GM19397 (cell line): ENCODE results near the gene MORC3.
"Not testable (repeated sequence)": the region's sequence is repeated elsewhere in the genome, so short reads cannot be mapped to it uniquely, and the experiment has no call there.

Experiments used
- ATAC-seq: cut with Tn5 transposase; IDR thresholded peaks from one replicate; pipeline ENCODE4 v1.9.1; 2021; ENCODE audit warnings: mild to moderate bottlenecking, moderate library complexity; ENCODE audit not compliant: unreplicated experiment

MORC3 gene

DNA sequence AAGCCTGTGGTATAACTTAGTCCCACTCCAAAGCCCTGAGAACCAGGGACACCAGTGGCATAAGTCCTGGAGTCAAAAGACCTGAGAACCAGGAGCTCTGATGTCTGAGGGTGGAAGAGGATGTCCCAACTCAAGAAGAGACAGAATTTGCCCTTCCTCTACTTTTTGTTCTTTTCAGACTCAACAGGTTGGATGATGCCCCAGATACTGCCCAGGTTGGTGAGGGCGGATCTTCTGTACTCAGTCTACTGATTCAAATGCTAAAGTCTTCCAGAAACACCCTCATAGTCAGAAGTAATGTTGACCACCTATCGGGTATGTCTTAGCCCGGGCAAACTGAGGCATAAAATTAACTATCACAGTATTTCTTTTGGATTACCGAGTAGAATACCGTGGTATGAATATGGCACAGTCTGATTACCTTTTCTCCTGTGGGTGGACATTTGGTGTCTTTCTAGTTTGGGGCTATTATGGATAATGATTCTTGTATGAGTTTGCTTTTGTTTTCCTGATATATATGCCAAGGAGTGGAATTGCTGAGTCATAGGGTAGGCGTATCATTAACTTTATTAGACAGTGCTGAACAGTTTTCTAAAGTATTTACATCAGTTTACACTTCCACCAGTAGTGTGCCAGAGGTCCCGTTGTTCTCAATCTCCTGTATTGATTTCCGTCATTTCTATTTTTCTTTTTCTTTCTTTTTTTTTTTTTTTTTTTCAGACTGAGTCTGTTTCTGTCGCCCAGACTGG lies 62.0 kb downstream of the MORC3 start:
- ATAC-seq, result no peak

DNA sequence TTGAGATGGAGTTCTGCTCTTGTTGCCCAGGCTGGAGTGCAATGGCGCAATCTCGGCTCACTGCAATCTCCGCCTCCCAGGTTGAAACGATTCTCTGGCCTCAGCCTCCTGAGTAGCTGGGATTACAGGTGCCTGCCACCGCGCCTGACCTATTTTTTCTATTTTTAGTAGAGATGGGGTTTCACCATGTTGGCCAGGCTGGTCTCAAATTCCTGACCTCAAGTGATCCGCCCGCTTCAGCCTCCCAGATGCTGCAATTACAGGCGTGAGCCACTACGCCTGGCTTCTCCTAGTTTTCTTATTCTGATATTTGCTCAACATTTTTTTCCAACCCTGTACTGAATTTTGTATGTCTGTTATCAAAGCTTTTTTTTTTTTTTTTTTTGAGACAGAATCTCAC lies 62.7 kb downstream of the MORC3 start:
- ATAC-seq, result not testable (repeated sequence)

DNA sequence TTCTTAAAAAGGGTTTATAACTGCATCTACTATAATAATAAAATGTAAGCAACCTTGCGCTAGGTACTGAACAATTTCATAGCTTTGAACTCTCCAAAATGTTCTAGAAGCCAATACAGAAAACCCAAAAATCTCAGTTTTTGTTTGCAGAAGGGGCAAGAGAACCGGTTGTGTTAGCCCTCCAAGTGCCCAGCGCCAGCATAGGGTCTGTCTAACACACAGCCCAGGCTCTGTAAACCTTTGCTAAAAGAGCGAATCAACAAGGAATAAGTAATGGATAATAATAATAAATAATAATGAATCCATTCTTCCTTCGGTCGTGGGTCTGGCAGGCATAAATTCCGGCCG lies 64.9 kb downstream of the MORC3 start:
- no peak for ATAC-seq

DNA sequence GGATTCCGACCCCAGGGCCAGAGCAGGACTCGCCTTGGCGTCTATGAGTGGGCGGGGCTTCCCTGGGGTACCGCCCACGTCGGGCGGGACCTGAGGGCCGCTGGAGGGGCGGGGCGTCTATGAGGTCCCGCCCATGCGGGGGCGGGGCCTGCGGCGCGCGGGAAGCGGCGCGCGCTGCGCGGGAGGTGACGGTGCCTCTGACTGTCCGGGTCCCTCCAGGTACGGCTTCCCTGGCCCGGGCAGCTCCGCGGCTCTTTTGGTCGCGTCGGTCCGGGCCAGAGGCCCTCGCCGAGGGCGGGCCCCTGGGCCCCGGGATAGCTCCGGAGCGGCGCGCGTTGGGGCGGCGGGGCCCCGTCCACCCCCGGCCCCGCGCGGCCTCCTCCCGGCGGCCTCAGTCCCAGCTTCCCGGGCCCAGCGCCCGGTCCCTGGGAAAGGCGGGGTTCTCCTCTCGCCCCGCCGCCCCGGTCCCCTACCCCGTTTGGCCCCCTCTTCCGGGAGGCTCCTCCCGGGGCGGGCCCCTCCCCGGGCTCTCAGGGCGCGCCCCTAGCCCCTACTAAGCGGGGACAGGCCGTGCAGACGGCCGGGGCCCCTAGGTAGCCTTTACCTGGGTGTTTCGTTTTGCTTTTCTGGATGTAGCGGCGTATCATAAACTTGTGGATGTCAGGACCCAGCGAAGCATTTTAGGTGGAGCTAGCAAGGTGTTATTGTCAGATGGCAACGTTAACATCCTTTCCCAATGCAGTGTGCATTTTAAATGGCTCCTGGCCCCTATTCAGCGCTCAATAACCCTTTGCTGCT lies 65.4 kb downstream of the MORC3 start, which contains the start of gene CHAF1B:
Gene CHAF1B (plus strand): TSS at position 160 of the 798 bp plus-strand sequence. CDS start 745 bp downstream, outside the sequence.
- ATAC-seq, result peak; percentile 85

DNA sequence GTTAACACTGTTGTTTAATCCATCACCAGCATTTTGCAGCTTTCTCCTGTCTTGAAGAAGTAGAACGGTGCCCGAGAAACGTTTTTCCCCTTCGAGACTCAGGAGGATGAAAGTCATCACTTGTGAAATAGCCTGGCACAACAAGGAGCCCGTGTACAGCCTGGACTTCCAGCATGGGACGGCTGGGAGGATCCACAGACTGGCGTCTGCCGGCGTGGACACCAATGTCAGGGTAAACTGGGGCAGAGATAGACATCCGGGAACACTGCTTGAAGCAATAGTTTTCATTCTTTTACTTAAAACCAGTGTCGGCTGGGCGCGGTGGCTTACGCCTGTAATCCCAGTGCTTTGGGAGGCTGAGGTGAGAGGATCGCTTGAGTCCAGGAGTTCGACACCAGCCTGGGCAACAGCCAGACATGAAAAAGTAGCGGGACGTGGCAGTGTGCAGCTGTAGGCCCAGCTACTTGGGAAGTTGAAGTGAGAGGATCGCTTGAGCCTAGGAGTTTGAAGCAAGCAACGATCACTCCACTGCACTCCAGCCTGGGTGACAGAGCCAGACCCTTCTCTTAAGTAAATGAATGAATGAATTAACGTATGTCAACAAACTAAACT lies 66.1 kb downstream of the MORC3 start:
- ATAC-seq, result no peak

DNA sequence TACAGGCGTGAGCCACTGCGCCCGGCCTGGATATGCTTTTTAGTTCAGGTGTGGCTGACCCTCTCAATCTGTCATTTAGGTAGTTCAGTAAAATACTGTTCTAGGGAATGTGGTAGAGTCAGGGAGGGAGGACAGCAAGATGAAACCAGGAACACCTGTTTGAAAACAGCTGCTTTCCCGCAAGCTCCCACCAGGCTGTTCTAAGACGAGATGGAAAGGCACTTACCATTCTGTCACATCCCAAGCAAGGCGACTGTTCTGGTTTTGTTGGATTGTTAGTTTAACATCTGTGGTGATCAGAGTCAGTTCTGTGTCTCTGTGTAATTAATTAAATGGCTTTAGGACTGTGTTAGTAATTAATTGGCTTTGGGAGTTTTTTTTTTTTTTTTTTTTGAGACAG lies 68.1 kb downstream of the MORC3 start:
- ATAC-seq, result no peak

DNA sequence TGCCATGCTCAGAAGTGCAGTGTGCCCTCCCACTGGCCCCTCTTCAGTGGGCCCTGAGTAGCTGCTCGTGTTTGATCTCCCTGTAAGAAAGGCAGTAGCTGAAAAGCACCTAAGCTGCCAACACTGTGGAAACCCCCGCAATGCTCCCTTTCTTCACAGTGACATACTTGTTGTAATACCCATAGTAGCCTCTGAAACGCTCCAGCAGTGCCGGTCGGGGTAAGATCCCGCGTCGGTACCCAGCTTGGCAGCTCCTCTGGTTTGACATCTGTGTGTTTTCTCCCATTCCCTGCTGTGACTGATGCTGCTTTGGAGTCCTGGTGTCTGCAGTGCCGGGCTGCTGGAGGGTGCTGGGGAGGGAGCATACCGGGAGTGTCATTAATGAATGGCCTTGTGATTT lies 68.8 kb downstream of the MORC3 start:
- no peak for ATAC-seq

DNA sequence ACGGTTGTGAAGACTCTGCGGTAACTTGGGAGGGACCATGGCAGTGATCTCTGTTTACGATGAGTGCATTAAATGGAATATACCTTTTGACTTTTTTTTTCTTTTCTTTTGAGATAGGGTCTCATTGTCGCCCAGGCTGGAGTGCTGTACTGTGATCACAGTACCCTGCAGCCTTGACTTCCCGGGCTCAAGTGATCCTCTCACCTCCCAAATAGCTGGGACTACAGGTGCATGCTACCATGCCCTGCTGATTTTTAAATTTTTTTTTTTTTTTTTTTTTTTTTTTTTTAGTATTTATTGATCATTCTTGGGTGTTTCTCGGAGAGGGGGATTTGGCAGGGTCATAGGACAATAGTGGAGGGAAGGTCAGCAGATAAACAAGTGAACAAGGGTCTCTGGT lies 71.7 kb downstream of the MORC3 start:
- ATAC-seq, result not testable (repeated sequence)

DNA sequence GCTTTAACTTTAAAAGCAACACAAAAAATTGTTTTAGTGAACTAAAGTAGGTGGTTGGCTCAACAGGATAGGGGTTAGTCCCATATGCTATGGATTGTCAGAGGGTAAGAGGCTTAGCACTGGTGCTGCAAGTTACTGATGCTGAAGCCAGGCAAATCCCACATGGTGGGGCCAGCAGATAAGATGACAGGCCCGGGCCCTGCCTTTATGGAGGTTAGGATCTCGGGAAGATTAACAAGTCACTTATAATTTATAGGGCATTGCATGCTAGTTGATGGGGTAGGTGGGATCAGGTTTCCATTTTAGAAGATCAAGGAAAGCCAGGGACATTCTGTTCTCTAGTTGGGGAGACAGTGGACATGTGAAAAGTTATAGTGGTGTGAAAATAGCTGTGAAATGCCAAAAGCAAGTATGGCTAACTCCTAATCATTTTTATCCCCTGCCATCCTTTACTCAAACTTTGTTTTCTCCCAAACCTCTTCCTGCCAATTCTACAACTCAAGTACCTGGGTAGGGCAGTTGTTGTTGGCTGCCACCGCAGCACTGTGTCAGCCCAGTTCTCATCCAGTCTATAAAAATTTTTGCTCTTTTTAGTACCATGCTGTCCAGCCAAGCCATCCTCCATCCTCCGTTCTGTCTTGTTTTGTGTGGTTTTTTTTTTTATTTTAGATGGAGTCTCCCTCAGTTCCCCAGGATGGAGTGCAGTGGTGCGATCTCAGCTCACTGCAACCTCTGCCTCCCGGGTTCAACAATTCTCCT lies 75.5 kb downstream of the MORC3 start:
- no peak for ATAC-seq

DNA sequence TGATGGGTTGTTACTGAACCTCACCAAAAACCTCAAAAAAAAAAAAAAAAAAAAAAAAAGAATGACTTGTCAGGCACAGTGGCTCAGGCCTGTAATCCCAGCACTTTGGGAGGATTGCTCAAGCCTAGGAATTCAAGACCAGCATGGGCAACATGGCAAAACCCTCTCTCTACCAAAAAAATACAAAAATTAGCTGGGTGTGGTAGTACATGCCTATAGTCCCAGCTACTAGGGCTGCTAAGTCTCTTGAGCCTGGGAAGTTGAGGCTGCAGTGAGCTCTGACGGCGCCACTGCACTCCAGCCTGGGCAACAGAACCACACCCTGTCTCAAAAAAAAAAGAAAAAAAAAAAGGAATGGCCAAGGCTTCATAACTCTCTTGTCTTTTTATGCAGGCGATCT lies 76.3 kb downstream of the MORC3 start:
- ATAC-seq, result no peak

DNA sequence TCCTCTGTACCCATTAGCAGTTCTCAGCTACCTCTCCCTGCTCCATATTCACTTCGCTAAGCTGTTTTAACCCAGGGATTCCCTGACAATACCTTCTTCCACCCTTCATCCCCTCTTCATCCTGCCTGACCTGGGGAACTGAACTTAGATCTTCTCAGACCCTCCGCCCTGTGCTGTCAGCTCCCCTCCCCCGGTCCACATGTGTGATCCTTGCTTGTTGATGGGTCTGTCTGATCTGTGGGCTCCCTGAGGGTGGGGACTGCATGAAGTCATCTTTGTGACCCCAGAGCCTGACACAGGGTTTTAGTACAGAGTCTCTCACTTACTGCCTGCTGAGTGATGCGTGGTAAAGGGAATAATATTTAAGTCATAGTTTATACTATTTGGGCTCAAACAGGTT lies 77.0 kb downstream of the MORC3 start:
- no peak for ATAC-seq

DNA sequence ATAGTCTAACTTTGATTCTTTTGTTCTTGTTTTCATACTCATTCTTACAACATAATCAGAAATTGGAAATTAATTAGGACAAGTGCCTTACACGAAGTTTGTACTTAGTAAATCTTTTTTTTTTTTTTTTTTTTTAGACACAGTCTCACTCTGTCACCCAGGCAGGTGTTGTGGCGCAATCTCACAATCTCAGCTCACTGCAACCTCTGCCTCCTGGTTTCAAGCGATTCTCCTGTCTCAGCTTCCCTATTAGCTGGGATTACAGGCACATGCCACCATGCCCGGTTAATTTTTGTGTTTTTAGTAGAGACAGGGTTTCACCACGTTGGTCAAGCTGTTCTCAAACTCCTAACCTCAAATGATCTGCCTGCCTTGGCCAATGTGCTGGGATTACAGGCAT lies 77.6 kb downstream of the MORC3 start:
- ATAC-seq, result no peak

DNA sequence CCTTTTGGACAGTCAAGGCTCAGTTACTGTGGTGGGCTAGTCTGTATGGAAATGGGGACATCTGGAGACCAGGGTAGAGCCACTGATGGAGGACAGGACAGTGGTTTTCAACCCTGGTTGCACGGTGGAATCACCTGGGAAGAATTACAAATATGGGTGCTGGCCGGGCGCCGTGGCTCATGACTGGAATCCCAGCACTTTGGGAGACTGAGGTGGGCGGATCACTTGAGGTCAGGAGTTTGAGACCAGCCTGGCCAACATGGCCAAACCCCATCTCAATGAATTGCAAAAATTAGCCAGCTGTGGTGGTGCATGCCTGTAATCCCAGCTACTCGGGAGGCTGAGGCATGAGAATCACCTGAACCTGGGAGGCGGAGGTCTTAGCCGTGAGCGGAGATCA lies 79.7 kb downstream of the MORC3 start:
- ATAC-seq, result not testable (repeated sequence)

DNA sequence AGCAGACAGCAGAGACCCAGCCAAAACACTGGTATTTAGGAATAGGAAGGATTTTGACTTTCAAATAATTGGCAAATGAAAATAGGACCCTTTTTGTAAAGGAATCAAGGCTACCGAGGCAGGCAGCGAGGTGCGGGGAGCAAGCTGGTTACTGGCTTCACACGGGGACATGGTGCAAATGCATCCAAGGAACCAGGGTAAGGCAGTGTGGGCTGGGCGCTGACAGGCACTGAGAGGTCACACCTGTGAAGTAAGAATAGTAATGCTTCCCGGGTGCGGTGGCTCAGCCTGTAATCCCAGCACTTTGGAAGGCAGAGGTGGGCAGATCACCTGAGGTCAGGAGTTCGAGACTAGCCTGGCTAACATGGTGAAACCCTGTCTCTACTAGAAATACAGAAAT lies 80.7 kb downstream of the MORC3 start:
- no peak for ATAC-seq

DNA sequence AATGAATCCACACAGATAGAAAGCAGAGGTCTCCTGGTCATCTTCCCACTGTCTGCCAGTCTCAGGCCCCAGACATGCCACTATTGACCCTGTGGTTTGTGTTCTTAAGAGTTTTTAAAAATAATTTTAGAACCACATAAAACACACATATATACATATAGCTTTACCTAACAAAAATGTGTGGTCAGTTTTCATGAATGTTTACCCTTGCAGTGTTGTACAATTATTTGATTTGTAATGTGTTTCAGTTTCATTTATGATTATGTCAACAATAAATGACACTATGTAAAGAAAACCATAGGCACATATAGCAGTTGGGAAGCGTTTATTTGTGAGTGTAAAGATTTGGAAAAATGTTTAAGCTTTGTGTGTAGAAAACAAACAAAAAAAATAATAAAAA lies 82.3 kb downstream of the MORC3 start:
- ATAC-seq, result no peak

DNA sequence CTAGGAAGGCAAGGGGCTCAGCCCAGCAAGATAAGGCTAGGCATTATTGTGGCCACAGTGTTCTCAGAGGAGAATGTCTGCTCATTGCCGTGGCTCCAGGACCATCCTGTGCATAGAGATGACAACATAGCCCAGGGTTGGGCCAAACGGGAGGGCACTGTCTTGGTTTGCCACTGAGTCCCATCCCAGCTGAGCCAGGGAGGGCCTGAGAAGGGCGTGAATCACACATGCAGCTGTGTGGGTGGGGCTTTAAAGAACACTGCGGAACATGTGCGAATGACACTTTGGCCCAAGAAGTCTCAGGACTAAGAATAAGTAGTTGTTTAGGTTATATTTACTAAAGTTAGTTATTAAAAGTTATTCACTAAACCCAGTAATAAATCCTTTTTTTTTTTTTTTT lies 83.7 kb downstream of the MORC3 start:
- ATAC-seq, result no peak

DNA sequence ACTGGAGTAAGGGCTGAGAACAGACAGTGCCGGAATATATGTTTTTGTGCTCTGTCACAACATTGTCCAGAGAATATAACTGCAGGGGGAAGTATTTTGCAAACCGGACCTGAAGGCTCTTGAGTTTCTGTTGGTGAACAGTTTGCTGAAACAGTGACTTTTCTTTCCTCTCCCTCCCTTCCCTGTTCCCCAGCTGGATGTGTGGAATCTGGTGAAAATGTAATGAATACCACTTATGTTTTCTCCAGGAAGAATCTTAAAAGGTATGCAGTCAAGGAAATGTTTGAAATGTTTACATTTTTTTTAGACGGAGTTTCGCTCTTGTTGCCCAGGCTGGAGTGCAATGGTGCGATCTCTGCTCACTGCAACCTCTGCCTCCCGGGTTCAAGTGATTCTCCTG lies 88.6 kb downstream of the MORC3 start:
- no peak for ATAC-seq

DNA sequence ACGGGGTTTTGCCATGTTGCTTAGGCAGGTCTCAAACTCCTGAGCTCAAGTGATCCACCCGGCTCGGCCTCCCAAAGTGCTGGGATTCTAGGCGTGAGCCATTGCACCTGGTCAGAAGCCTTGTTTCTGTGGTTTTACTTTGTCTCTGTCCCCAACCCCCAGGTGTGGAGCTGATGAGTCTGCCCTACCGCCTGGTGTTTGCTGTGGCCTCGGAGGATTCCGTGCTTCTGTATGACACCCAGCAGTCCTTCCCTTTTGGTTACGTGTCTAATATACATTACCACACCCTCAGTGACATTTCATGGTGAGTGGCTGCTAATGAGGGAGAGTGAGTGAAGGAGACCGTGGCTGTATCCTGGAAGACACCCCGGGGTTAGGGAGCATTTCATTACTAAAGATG lies 91.3 kb downstream of the MORC3 start:
- ATAC-seq, result no peak

DNA sequence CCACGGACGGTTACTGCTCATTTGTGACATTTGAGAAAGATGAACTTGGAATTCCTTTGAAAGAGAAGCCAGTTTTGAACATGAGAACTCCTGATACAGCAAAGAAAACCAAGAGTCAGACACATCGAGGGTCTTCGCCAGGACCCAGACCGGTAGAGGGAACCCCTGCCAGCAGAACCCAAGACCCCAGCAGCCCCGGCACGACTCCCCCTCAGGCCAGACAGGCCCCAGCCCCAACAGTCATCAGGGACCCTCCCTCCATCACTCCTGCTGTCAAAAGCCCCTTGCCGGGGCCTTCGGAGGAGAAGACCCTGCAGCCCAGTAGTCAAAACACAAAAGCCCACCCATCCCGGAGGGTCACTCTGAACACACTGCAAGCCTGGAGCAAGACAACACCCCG lies 92.9 kb downstream of the MORC3 start:
- no peak for ATAC-seq

DNA sequence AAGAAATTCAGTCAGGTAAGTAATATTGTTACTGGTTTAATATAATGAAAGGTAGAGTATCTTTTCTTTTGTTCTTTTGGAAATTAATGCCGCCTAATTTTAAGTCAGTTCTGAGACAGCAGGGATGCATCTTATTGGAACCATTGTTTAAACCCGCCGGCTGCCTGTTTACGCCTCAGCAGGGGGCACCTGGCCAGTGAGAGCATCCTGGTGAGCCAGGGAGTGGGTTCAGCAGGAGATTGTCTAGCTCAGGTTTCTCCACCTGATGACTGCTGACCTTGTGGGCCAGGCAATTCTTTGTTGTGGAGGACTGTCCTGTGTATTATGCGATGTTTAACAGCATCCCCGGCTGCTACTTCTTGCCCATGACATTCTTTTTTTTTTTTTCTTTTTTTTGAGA lies 95.4 kb downstream of the MORC3 start:
- no peak for ATAC-seq

DNA sequence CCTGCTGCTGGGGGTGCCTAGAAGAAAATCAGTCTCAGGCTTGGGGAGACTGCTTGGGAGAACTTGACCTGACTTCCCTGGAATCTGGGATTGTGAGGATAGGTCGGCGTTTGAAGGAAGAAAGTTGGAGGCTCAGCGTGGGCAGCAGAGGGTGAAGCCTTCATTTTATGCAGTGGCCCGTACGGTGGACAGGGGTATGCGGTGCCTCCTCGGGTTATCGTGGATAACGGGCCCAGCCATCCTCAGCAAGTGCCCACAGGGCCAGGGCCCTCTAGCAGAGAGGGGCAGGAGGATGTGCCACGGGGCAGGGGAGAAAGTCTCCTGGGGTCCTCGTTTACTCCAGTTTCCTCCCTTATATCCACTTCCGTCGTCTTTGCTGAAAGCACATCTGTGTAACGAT lies 99.2 kb downstream of the MORC3 start:
- ATAC-seq, result no peak
